MM.1S (cell line): ENCODE data around the gene BANP.
"Not testable (repeated sequence)": the region's sequence is repeated elsewhere in the genome, so short reads cannot be mapped to it uniquely, and the experiment has no call there.

Experiments
- DNase-seq: peaks from one replicate; pipeline ENCODE4 v3.0.0-alpha.2; 2015
- H2AFZ ChIP-seq: fragments of 300-600 bp; sonication (generic); 2 replicates; pipeline ENCODE4 v1.6.0; 2016; ENCODE audit warnings: antibody characterized with exemption, low read length
- H3F3A ChIP-seq: fragments of 300-600 bp; sonication (generic); 2 replicates; pipeline ENCODE4 v1.6.1; 2016; ENCODE audit warnings: mild to moderate bottlenecking, antibody characterized with exemption, low read length, moderate library complexity, mixed read lengths; ENCODE audit not compliant: insufficient read depth
- H3K27ac ChIP-seq: fragments of 300-600 bp; sonication (generic); 2 replicates; pipeline ENCODE4 v1.5.1; 2016; ENCODE audit warnings: mild to moderate bottlenecking, low read length
- H3K27me3 ChIP-seq: fragments of 300-600 bp; sonication (generic); replicated peaks from 2 replicates; pipeline ENCODE4 v1.6.0; 2016; ENCODE audit warnings: low read length; ENCODE audit not compliant: insufficient read depth
- H3K36me3 ChIP-seq: fragments of 300-600 bp; sonication (generic); replicated peaks from 2 replicates; pipeline ENCODE4 v1.6.1; 2016; ENCODE audit warnings: mild to moderate bottlenecking, low read length, mixed read lengths; ENCODE audit not compliant: insufficient read depth
- H3K4me1 ChIP-seq: fragments of 300-600 bp; sonication (generic); 2 replicates; pipeline ENCODE4 v1.6.1; 2016; ENCODE audit warnings: low read length, mixed read lengths
- H3K4me2 ChIP-seq: fragments of 300-600 bp; sonication (generic); 2 replicates; pipeline ENCODE4 v1.6.0; 2016; ENCODE audit warnings: low read depth, low read length
- H3K4me3 ChIP-seq: fragments of 300-600 bp; sonication (generic); 2 replicates; pipeline ENCODE4 v1.5.1; 2016; ENCODE audit warnings: low read length, mixed read lengths
- H3K79me2 ChIP-seq: fragments of 300-600 bp; sonication (generic); 2 replicates; pipeline ENCODE4 v1.6.1; 2016; ENCODE audit warnings: mixed run types, low read length, mixed read lengths
- H3K9ac ChIP-seq: fragments of 300-600 bp; sonication (generic); 2 replicates; pipeline ENCODE4 v1.6.1; 2016; ENCODE audit warnings: low read length, mixed read lengths
- H3K9me2 ChIP-seq: fragments of 300-600 bp; sonication (generic); replicated peaks from 2 replicates; pipeline ENCODE4 v1.6.1; 2016; ENCODE audit warnings: mild to moderate bottlenecking, low read length, mixed read lengths; ENCODE audit not compliant: insufficient read depth
- H3K9me3 ChIP-seq: fragments of 300-600 bp; sonication (generic); replicated peaks from 2 replicates; pipeline ENCODE4 v1.6.1; 2016; ENCODE audit warnings: mild to moderate bottlenecking, low read length, mixed read lengths; ENCODE audit not compliant: insufficient read depth
- H4K20me1 ChIP-seq: fragments of 300-600 bp; sonication (generic); 2 replicates; pipeline ENCODE4 v1.6.1; 2016; ENCODE audit warnings: mild to moderate bottlenecking, low read length, moderate library complexity, mixed read lengths; ENCODE audit not compliant: insufficient read depth
- EZH2 ChIP-seq: fragments of 300-600 bp; sonication (generic); optimal IDR thresholded peaks from 2 replicates; pipeline ENCODE3; 2017; ENCODE audit warnings: low read depth, mild to moderate bottlenecking, antibody characterized with exemption, low read length, mixed read lengths
- EZH2phosphoT487 ChIP-seq: fragments of 300-600 bp; sonication (generic); IDR thresholded peaks from 2 replicates; pipeline ENCODE4 v1.6.1; 2018; ENCODE audit warnings: antibody characterized with exemption, low read length
- TF ChIP-seq, protein P1 (sequence below): fragments of 300-600 bp; sonication (generic); IDR thresholded peaks from 2 replicates; pipeline ENCODE4 v1.5.1; 2016; ENCODE audit warnings: antibody characterized with exemption, low read length, mixed read lengths

BANP gene

GRCh38 chr16:88014954-88015805 lies 63.9 kb downstream of the BANP start:
- H3K27me3 ChIP-seq, result no peaks in the 10 kb centered on the region
- no peaks in the 10 kb centered on the region for H3F3A ChIP-seq
- no peaks in the 10 kb centered on the region for H3K4me1 ChIP-seq
- DNase-seq, result no peak
- no peaks in the 10 kb centered on the region for H3K36me3 ChIP-seq
- no peak overlapping the region for H2AFZ ChIP-seq
- H3K9me3 ChIP-seq, result no peaks in the 10 kb centered on the region
- H3K9ac ChIP-seq, result no peak overlapping the region
- H4K20me1 ChIP-seq, result no peaks in the 10 kb centered on the region
- H3K27ac ChIP-seq, result no peak overlapping the region
- H3K79me2 ChIP-seq, result no peaks in the 10 kb centered on the region
- H3K4me2 ChIP-seq, result no peak overlapping the region
- TF ChIP-seq, protein P1, sequence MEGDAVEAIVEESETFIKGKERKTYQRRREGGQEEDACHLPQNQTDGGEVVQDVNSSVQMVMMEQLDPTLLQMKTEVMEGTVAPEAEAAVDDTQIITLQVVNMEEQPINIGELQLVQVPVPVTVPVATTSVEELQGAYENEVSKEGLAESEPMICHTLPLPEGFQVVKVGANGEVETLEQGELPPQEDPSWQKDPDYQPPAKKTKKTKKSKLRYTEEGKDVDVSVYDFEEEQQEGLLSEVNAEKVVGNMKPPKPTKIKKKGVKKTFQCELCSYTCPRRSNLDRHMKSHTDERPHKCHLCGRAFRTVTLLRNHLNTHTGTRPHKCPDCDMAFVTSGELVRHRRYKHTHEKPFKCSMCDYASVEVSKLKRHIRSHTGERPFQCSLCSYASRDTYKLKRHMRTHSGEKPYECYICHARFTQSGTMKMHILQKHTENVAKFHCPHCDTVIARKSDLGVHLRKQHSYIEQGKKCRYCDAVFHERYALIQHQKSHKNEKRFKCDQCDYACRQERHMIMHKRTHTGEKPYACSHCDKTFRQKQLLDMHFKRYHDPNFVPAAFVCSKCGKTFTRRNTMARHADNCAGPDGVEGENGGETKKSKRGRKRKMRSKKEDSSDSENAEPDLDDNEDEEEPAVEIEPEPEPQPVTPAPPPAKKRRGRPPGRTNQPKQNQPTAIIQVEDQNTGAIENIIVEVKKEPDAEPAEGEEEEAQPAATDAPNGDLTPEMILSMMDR, result no peak
- TF ChIP-seq EZH2, result no peak
- TF ChIP-seq EZH2phosphoT487, result no peak
- H3K9me2 ChIP-seq, result no peaks in the 10 kb centered on the region
- H3K4me3 ChIP-seq, result no peak overlapping the region

DNA sequence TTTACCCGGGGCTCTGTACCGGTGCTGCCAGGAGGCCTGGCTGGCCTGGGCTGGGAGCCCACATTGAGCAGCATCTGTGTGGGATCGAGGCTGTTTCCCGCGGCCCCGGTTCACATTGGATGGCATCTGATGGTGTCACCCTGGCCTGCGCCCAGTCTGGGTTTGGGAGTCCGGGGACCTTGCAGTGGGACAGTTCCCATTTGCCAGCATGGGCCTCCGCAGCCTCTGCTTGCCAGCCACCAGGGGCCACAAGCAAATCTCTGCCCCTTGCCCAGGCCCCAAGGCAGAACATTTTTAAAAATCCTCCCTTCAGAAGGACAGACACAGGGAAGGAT lies 64.5 kb downstream of the BANP start:
- Histone ChIP-seq H3K9ac (no peak overlapping the region), H4K20me1 (no peaks in the 10 kb centered on the region), H3K9me2 (no peaks in the 10 kb centered on the region), H2AFZ (no peak overlapping the region), H3K4me2 (no peak overlapping the region), H3K27ac (no peak overlapping the region), H3K4me3 (no peak overlapping the region), H3K27me3 (no peaks in the 10 kb centered on the region), H3K4me1 (no peaks in the 10 kb centered on the region), H3K36me3 (no peaks in the 10 kb centered on the region), H3F3A (no peaks in the 10 kb centered on the region), H3K79me2 (no peaks in the 10 kb centered on the region), H3K9me3 (no peaks in the 10 kb centered on the region)
- DNase-seq, result no peak
- TF ChIP-seq EZH2phosphoT487, result no peak

GRCh38 chr16:88016386-88016785 lies 65.2 kb downstream of the BANP start:
- H3K79me2 ChIP-seq, H3K4me2 ChIP-seq, H3F3A ChIP-seq, H2AFZ ChIP-seq, H3K27ac ChIP-seq, H3K4me3 ChIP-seq, H3K36me3 ChIP-seq, H3K9ac ChIP-seq, H3K4me1 ChIP-seq, H3K27me3 ChIP-seq, DNase-seq, H4K20me1 ChIP-seq, H3K9me3 ChIP-seq, H3K9me2 ChIP-seq: not testable (repeated sequence)

- Histone ChIP-seq H3K27ac (no peak overlapping the region), H3K9ac (no peak overlapping the region), H3K27me3 (no peaks in the 10 kb centered on the region), H3K9me3 (no peaks in the 10 kb centered on the region), H3K4me2 (no peak overlapping the region), H3F3A (no peaks in the 10 kb centered on the region), H2AFZ (no peak overlapping the region), H3K79me2 (no peaks in the 10 kb centered on the region), H3K4me1 (no peaks in the 10 kb centered on the region), H4K20me1 (no peaks in the 10 kb centered on the region), H3K9me2 (no peaks in the 10 kb centered on the region), H3K4me3 (no peak overlapping the region), H3K36me3 (no peaks in the 10 kb centered on the region)
- no peak for DNase-seq
- TF ChIP-seq EZH2, result no peak
- TF ChIP-seq, protein P1, result no peak
- no peak for TF ChIP-seq EZH2phosphoT487
These were observed 65.7 kb downstream of the BANP start for GRCh38 chr16:88016964-88017363.
